ENCODE measurements around the gene RELN.
A peak's percentile ranks its signal among the peaks of the same experiment; 100 is the strongest.

RELN gene

DNA sequence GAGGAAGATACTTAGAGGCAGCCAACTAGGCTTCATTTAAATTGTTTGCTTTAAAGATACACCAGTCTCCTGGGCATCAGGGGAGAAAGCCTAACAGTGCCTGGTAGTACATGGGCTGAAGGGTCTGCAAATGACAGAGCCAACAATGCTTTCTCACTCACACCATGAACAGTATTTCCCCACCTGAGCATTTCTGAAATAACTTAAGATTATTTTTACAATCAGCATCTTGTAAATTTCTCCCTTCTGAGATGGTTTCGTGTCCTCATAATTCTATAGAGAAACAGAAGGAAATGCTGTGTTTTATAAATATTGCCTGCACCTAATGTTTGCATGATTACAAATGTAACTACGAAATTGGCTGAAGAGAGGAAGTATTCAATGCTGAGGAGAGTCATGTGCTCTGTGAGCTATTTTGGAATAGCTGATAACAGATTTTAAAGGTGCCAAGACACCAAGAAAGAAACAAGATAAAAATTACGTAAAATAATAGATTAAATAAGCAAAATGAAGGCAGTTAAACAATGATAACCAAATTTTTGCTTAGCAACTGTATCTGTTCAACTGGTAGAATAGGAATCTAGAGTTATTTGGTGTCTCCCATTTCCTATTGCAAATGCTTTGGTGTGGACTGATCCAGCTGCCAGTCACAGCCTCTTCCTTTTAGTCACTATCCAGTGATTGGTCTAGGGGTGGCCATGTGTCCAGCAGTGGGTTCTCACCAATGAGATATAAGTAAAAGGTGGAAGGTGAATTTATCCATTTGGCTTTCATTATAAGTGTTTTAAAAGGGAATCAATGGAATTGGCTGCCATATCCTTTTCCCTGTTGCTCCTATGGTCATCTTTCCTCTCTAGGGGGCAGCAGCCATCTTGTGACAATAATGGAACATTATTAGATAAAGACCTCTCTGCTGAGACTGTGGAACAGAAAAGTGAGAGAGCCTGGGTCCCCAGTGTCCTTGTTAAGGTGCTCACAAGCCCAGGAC lies 375.5 kb downstream of the RELN start:
- DNase-seq, result peak; percentile 1

DNA sequence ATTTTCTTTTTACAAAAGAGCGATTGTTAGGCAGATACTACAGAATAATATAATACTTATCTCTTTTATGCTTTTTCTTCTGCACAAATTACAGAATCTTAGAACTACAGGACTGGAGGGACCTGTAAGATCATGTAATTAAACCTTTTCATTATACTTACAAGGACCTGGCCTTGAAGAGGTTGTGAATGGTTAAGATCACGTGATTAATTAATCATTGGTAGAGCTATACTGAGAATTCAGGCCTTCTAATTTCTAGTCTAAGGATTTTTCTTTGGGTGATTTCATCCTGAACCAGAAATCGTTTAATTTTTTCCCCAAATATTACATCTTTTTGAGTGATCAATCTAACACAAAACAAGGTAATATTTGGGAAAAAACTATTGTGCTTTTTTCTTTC lies 379.7 kb downstream of the RELN start:
- no peak for DNase-seq

DNA sequence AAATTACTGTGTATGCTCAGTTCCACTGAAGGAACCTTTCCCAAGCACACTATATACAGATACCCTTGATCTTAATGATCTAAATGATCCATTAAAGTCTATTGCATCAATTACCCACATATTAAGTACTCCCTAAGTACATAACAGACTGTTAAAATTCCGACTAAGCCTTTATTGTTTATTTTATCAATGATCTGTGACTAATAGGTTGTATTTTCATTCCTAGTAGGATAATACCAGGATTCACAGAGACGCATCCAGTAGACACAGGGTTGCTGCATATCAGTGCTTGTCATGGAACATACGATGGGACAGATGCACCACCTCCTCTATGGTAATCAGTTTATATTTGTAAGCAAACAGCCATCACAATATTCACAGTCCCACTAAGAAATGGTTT lies 383.8 kb downstream of the RELN start:
- no peak for DNase-seq

GRCh38 chr7:103598326-103598905 lies 391.0 kb downstream of the RELN start:
- DNase-seq, result no peak

DNA sequence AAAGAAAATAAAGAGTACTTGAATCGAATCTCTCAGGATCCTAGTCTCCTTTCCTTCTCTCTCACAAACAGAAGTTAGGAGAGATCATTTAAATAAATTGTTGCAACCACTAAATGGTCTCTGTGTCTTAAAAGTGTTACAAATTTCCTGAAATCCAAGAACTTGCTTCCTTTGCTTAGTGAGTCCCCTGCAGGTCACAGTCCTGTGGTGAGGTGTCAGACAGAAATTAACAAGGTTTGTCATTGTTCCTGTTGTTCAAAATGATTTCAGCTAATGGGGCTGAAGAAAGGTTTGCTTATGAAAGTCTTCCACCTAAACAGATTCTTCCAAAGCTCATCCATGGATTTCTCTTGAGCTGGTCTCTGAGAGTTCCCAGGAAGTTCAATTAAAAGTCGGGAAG lies 391.9 kb downstream of the RELN start:
- DNase-seq, result no peak

GRCh38 chr7:103594186-103594585 lies 395.3 kb downstream of the RELN start:
- DNase-seq, result no peak

GRCh38 chr7:103593691-103594090 lies 395.8 kb downstream of the RELN start:
- no peak for DNase-seq

DNA sequence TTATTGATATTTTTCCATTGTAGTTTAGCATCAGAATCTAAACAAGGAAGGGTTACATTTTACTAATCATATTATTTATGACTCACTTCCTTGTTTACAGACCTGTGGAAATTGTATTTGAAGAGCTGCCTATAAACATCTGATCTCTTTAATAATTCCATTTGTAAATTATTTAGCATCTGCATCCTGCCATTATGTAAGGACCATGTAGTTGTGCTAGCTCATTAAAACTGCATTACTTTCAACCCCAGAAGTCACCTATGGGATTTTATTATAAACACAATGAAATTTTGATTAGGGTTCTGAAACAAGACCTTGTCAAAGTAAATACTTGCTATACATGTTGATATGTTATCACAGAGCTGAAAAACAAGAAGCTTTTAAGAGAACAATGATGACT lies 396.6 kb downstream of the RELN start:
- no peak for DNase-seq

GRCh38 chr7:103592187-103592586 lies 397.3 kb downstream of the RELN start:
- no peak for DNase-seq

- DNase-seq, result no peak
Observed at GRCh38 chr7:103580031-103580430, 409.4 kb downstream of the RELN start.

DNA sequence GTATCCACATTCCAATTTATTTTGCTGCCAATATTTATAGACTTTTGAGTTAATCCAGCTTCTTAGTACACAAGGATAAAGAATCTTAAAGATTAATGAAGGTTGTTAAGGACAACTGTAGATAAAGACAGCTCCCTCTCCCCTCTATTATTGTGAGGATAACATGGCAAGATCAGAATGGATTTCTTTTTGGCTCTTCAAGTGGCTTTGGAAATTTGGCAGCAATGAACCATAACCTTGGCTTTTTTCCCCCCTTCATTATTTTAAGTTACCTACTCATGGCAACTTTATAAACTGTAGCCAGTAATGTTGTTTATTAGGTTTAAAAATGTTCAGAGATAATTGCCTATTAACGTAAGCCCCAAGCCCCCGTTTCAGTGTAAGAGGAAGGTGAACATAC lies 412.4 kb downstream of the RELN start:
- no peak for DNase-seq

- DNase-seq, result no peak
Observed at GRCh38 chr7:103576641-103577040, 412.8 kb downstream of the RELN start.

- no peak for DNase-seq
Observed at GRCh38 chr7:103574576-103574975, 414.9 kb downstream of the RELN start.

DNA sequence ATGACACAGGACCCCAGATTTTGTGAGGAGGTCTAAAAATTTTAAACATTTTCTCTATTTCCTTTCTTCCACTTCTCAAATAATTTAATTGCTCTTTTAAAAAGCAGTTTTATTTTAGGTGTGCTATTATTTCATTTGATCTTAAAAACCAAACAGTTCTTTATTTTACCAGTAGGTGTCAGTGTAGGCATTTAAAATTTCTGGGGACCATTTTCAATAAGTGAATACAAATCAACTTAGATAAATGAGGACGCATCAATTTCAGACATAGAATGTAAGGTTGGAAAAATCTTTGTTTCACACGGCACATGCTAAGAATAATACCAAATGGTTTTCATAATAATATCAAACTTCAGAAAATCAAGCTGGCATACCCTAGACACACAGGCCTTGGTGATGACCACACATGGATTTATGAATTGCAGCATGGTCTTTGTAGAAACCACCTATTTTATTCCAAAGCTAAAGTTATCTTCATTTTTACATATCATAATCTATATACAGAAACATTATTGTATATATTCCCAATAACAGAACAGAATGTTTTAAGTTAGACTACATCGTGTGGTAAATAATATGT lies 415.9 kb downstream of the RELN start:
- peak; percentile 62 for DNase-seq

DNA sequence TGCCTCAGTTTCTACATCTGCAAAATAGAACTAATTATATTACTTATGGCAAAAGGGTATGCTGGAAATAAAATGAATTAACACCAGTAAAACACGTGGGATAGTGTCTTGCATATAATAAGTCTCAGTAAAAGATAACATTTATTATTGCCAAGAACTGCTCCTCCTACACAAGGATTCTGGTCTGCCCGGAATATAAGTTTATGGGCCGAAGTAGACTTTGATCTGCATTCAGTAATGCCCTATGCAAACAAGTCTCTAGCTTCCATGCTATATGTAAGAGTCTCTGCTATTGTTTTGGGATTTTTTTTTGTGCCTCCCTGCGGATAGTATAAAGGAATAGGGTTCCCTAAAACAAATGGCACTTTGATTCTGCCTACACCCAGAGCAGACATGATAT lies 417.9 kb downstream of the RELN start:
- DNase-seq, result no peak

DNA sequence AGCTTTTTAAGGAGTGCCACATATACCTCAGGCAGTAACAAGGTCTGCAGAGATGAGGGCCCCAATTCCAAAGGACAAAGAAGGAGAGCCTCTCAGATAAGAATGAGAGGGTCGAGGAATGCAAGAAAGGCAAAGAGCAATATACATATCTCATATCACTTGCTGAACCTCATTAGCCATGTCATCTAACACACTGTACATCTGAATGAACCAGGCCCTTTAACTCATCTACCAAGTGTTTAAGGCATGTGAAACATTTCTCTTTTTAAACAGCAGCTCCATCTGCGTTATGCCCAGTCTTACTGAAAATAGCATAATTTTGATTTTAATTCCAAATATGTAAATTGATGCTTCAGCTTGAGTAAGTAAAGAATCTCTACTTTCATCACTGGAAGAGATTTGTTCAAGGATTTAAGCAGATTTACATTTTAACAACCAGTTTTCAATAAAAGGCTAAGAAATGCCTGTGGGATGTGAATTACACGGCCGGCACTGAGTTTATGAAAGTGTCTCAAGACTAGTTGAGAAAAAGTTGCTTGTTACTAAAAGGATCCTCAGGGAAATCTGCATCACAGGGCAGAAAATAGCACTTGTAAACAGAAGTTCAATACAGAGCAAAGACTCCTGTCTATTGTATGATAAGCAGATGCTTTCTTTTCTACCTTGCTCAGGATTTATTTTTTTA lies 419.7 kb downstream of the RELN start:
- no peak for DNase-seq

DNA sequence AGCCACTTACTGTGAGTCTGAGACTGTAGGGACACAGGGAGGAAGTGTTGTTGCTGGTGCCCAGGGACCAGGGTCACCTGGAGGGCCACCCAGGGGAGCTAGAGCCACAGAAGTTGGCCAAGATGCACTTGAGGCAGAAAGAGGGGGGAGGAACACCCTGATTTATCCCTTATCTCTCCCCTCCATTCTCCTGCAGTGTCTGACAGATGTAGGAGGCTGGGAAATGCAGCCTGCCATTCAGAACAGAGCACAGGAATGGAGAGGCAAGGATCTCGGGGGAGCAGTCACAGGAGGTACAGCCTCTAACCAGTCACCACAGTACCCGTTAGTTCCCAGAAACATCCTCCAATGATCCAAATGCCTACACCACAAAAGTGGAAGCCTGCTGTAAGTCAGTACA lies 425.0 kb downstream of the RELN start:
- DNase-seq, result no peak

GRCh38 chr7:103560136-103560535 lies 429.3 kb downstream of the RELN start:
- no peak for DNase-seq

GRCh38 chr7:103551016-103551415 lies 438.4 kb downstream of the RELN start:
- no peak for DNase-seq

GRCh38 chr7:103549786-103550185 lies 439.7 kb downstream of the RELN start:
- no peak for DNase-seq

GRCh38 chr7:103547451-103548284 lies 441.8 kb downstream of the RELN start:
- no peak for DNase-seq

GRCh38 chr7:103542470-103542869 lies 447.0 kb downstream of the RELN start:
- no peak for DNase-seq

DNA sequence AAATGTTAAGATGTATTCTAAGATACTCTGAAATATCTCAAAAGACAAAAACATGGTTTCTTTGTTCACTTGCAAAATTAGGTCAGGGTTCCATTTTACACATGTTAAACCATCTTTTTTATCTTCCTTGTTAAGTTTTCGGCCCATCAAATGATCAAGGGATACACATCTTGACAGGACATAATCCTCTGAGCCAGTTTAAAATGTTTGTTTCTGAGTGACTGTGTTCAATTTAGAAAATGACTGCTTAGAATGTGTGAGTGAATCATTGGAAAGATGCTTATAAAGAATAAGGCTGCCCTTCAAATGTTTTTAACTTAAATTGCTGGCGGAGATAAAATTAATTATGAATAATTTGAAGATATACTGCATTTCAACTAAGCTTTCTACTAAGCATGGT lies 447.5 kb downstream of the RELN start:
- no peak for DNase-seq
